Stimulated activated CD8-positive, alpha-beta memory T cell treated with anti-CD3 and anti-CD28 coated beads, Interleukin-12 subunit alpha, Interleukin-12 subunit beta, amount 100 ng/mL, for 24 hours (primary cell): Measurements from ENCODE around the gene RBP2.
"Not testable (repeated sequence)": the region's sequence is repeated elsewhere in the genome, so short reads cannot be mapped to it uniquely, and the experiment has no call there.

Experiments
- DNase-seq: peaks from one replicate; pipeline ENCODE4 v3.0.0-alpha.2; 2020; ENCODE audit errors: extremely low read depth

The RBP2 gene

GRCh38 chr3:139443186-139443585 is 33.1 kb downstream of the RBP2 start:
- DNase-seq = no peak

- DNase-seq = no peak
Observed at GRCh38 chr3:139441656-139442055, 34.7 kb downstream of the RBP2 start.

GRCh38 chr3:139440639-139441556 is 35.4 kb downstream of the RBP2 start:
- DNase-seq = no peak

GRCh38 chr3:139439278-139439677 is 37.0 kb downstream of the RBP2 start:
- DNase-seq = no peak

GRCh38 chr3:139434764-139435307 is 41.5 kb downstream of the RBP2 start:
- no peak for DNase-seq

- DNase-seq = no peak
Observed at GRCh38 chr3:139434228-139434627, 42.1 kb downstream of the RBP2 start.

GRCh38 chr3:139433089-139433488 is 43.2 kb downstream of the RBP2 start:
- DNase-seq = no peak

GRCh38 chr3:139430493-139430892 is 45.8 kb downstream of the RBP2 start:
- DNase-seq = no peak

- DNase-seq = no peak
Observed at GRCh38 chr3:139427283-139428060, 48.8 kb downstream of the RBP2 start.

GRCh38 chr3:139425745-139426400 is 50.4 kb downstream of the RBP2 start:
- no peak for DNase-seq

- no peak for DNase-seq
Observed at GRCh38 chr3:139423232-139423631, 53.1 kb downstream of the RBP2 start.

- no peak for DNase-seq
Observed at GRCh38 chr3:139421460-139421859, 54.9 kb downstream of the RBP2 start.

- DNase-seq = no peak
Observed at GRCh38 chr3:139421040-139421439, 55.3 kb downstream of the RBP2 start.

GRCh38 chr3:139418144-139418543 is 58.2 kb downstream of the RBP2 start:
- DNase-seq = no peak

- no peak for DNase-seq
Observed at GRCh38 chr3:139416275-139416674, 60.0 kb downstream of the RBP2 start.

- DNase-seq = no peak
Observed at GRCh38 chr3:139414608-139415224, 61.6 kb downstream of the RBP2 start.

GRCh38 chr3:139412891-139413290 is 63.4 kb downstream of the RBP2 start:
- not testable (repeated sequence) for DNase-seq
